A673 (cell line): ENCODE data around the gene CACNA2D4. TPM values are rescaled to one million over a fixed set of nuclear protein-coding genes. Genes with fewer than 3 reads are reported as not detected.

Experiments
- BruUV-seq: library from RNA; stranded (reverse); fragments of 400-500 nt; replicated peaks from 2 replicates; lab custom pipeline; 2021; lab: Mats Ljungman, UMichigan
- CTCF ChIA-PET: fragments of 300-600 bp; sonication (Branson Sonifier 250); formaldehyde crosslinking; loops from one replicate; lab custom pipeline; 2022; ENCODE audit warnings: antibody characterized with exemption; lab: Charles Lee
- POLR2A ChIA-PET: fragments of 300-600 bp; sonication (Branson Sonifier 250); formaldehyde crosslinking; loops from one replicate; lab custom pipeline; 2022; ENCODE audit warnings: antibody characterized with exemption; ENCODE audit not compliant: low non-redundant PET; lab: Charles Lee
- DNase-seq: peaks from one replicate; pipeline ENCODE4 v3.0.0-alpha.2; 2015; ENCODE audit warnings: low spot score
- H3K27ac ChIP-seq: fragments of 200-600 bp; sonication (generic); 2 replicates; pipeline ENCODE4 v1.5.1; 2016; ENCODE audit warnings: mixed run types, low read depth, mild to moderate bottlenecking, mixed read lengths, antibody characterized with exemption, low read length; ENCODE audit not compliant: poor library complexity, severe bottlenecking
- H3K27me3 ChIP-seq: fragments of 200-600 bp; sonication (generic); replicated peaks from 2 replicates; pipeline ENCODE4 v1.6.1; 2017; ENCODE audit warnings: mixed run types, low read depth, mild to moderate bottlenecking, mixed read lengths, antibody characterized with exemption, low read length; ENCODE audit not compliant: insufficient read depth, poor library complexity
- H3K36me3 ChIP-seq: fragments of 200-600 bp; sonication (generic); 2 replicates; pipeline ENCODE4 v1.6.1; 2016; ENCODE audit warnings: mixed run types, mild to moderate bottlenecking, mixed read lengths, antibody characterized with exemption, low read length; ENCODE audit not compliant: insufficient read depth, poor library complexity, severe bottlenecking
- H3K4me1 ChIP-seq: fragments of 200-600 bp; sonication (generic); 2 replicates; pipeline ENCODE4 v1.6.1; 2017; ENCODE audit warnings: mixed run types, mild to moderate bottlenecking, mixed read lengths, antibody characterized with exemption, low read length; ENCODE audit not compliant: insufficient read depth, poor library complexity, severe bottlenecking
- H3K4me3 ChIP-seq: fragments of 200-600 bp; sonication (generic); 2 replicates; pipeline ENCODE4 v1.5.1; 2016; ENCODE audit warnings: low read depth, mixed run types, mild to moderate bottlenecking, mixed read lengths, low read length; ENCODE audit not compliant: poor library complexity, severe bottlenecking
- H3K9me3 ChIP-seq: fragments of 200-600 bp; sonication (generic); 2 replicates; pipeline ENCODE4 v1.6.1; 2016; ENCODE audit warnings: mixed run types, low read depth, mild to moderate bottlenecking, mixed read lengths, antibody characterized with exemption, low read length; ENCODE audit not compliant: poor library complexity, severe bottlenecking
- EZH2 ChIP-seq: fragments of 200-600 bp; sonication (generic); IDR thresholded peaks from 2 replicates; pipeline ENCODE4 v1.6.1; 2017; ENCODE audit warnings: borderline replicate concordance, low read depth, mild to moderate bottlenecking, mixed read lengths, antibody characterized with exemption, low read length; ENCODE audit not compliant: poor library complexity, severe bottlenecking
- intact Hi-C: fragments of 100-400 bp; cut with micrococcal nuclease; formaldehyde crosslinking; loops from one replicate; pipeline ENCODE4 v1.10.0; 2022; ENCODE audit not compliant: unreplicated experiment
- total RNA-seq: library from RNA; stranded (reverse); gene quantifications from 2 replicates; pipeline ENCODE4 v1.2.3, GENCODE V29; 2021
- TF ChIP-seq, protein P1 (sequence below): fragments of 300-800, 200-600 bp; sonication (generic); conservative IDR thresholded peaks from 2 replicates; pipeline ENCODE4 v1.5.1; 2017; ENCODE audit warnings: low read depth, mild to moderate bottlenecking, antibody characterized with exemption, low read length, moderate library complexity, mixed read lengths

Gene CACNA2D4
- total RNA-seq, 1 experiment from 2014 or later, result 0.41 TPM

- CTCF ChIA-PET, result no interaction called here
- intact Hi-C loops, result no loop called here
- no TSS peak for BruUV-seq
Measured at GRCh38 chr12:1870086-1870485, 48.4 kb downstream of the CACNA2D4 start.

GRCh38 chr12:1869145-1869544 is 49.3 kb downstream of the CACNA2D4 start:
- Histone ChIP-seq H3K27ac (no peak overlapping the region), H3K4me1 (no peaks in the 10 kb centered on the region), H3K9me3 (no peaks in the 10 kb centered on the region), H3K36me3 (no peaks in the 10 kb centered on the region), H3K27me3 (no peaks in the 10 kb centered on the region), H3K4me3 (no peak overlapping the region)
- no TSS peak for BruUV-seq
- ChIA-PET POLR2A (no interaction called here), CTCF (no interaction called here)
- intact Hi-C loops, result no loop called here
- TF ChIP-seq EZH2, result no peak
- TF ChIP-seq, protein P1, sequence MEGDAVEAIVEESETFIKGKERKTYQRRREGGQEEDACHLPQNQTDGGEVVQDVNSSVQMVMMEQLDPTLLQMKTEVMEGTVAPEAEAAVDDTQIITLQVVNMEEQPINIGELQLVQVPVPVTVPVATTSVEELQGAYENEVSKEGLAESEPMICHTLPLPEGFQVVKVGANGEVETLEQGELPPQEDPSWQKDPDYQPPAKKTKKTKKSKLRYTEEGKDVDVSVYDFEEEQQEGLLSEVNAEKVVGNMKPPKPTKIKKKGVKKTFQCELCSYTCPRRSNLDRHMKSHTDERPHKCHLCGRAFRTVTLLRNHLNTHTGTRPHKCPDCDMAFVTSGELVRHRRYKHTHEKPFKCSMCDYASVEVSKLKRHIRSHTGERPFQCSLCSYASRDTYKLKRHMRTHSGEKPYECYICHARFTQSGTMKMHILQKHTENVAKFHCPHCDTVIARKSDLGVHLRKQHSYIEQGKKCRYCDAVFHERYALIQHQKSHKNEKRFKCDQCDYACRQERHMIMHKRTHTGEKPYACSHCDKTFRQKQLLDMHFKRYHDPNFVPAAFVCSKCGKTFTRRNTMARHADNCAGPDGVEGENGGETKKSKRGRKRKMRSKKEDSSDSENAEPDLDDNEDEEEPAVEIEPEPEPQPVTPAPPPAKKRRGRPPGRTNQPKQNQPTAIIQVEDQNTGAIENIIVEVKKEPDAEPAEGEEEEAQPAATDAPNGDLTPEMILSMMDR, result no peak
- no peak for DNase-seq

More at GRCh38 chr12:1870086-1870485, 48.4 kb downstream of the CACNA2D4 start:
- Histone ChIP-seq H3K27me3 (no peaks in the 10 kb centered on the region), H3K27ac (no peak overlapping the region), H3K9me3 (no peaks in the 10 kb centered on the region), H3K4me1 (no peaks in the 10 kb centered on the region), H3K4me3 (no peak overlapping the region), H3K36me3 (no peaks in the 10 kb centered on the region)
- no peak for DNase-seq
- POLR2A ChIA-PET, result no interaction called here
- TF ChIP-seq, protein P1, result no peak
- TF ChIP-seq EZH2, result no peak

GRCh38 chr12:1865284-1865866 is 53.1 kb downstream of the CACNA2D4 start:
- POLR2A ChIA-PET, result interaction anchor here (0.6 kb wide), 1 partner anchor 19 kb away, joined by 3 read pairs; no protein-coding TSS in a partner anchor
- CTCF ChIA-PET, result no interaction called here
- H3K27me3 ChIP-seq, result no peaks in the 10 kb centered on the region
- no peaks in the 10 kb centered on the region for H3K36me3 ChIP-seq
- DNase-seq, result no peak
- intact Hi-C loops, result no loop called here
- H3K4me1 ChIP-seq, result no peaks in the 10 kb centered on the region
- H3K4me3 ChIP-seq, result no peak overlapping the region
- BruUV-seq, result no TSS peak
- no peak overlapping the region for H3K27ac ChIP-seq
- H3K9me3 ChIP-seq, result no peaks in the 10 kb centered on the region
- no peak for TF ChIP-seq EZH2
- TF ChIP-seq, protein P1, result no peak
